Measurements from ENCODE around the gene CDK16.

GRCh38 chrX:47196098-47196497 lies 22.4 kb upstream of the CDK16 start:
- no peak for TF ChIP-seq CTCF (IDR thresholded peaks at IDR 0.05)
- TF ChIP-seq POLR2A (IDR thresholded peaks at IDR 0.05), result no peak
